GM18508 (cell line): ENCODE data around the gene HS3ST5.
A peak's percentile ranks its signal among the peaks of the same experiment; 100 is the strongest.
"Not testable (repeated sequence)": the region's sequence is repeated elsewhere in the genome, so short reads cannot be mapped to it uniquely, and the experiment has no call there.

Source experiments
- ATAC-seq: cut with Tn5 transposase; IDR thresholded peaks from one replicate; pipeline ENCODE4 v1.9.1; 2021; ENCODE audit warnings: moderate number of reproducible peaks; ENCODE audit not compliant: insufficient read depth, unreplicated experiment

The HS3ST5 gene

GRCh38 chr6:114280239-114280982 lies 62.4 kb downstream of the HS3ST5 start:
- ATAC-seq, result no peak

GRCh38 chr6:114277220-114277619 lies 65.6 kb downstream of the HS3ST5 start:
- ATAC-seq, result no peak

- ATAC-seq, result no peak
These were observed 66.0 kb downstream of the HS3ST5 start for GRCh38 chr6:114276783-114277182.

- ATAC-seq, result no peak
These were observed 68.0 kb downstream of the HS3ST5 start for GRCh38 chr6:114274836-114275235.

- ATAC-seq, result no peak
These were observed 70.2 kb downstream of the HS3ST5 start for GRCh38 chr6:114272582-114272981.

- ATAC-seq, result no peak
These were observed 71.4 kb downstream of the HS3ST5 start for GRCh38 chr6:114271405-114271804.

GRCh38 chr6:114267897-114268296 lies 74.9 kb downstream of the HS3ST5 start:
- ATAC-seq, result peak; percentile 65

GRCh38 chr6:114260810-114261209 lies 82.0 kb downstream of the HS3ST5 start:
- ATAC-seq, result no peak

GRCh38 chr6:114258376-114258775 lies 84.4 kb downstream of the HS3ST5 start:
- no peak for ATAC-seq

- no peak for ATAC-seq
These were observed 89.4 kb downstream of the HS3ST5 start for GRCh38 chr6:114253431-114253830.

- no peak for ATAC-seq
These were observed 93.3 kb downstream of the HS3ST5 start for GRCh38 chr6:114249522-114249921.

- ATAC-seq, result no peak
These were observed 95.7 kb downstream of the HS3ST5 start for GRCh38 chr6:114247101-114247500.

GRCh38 chr6:114240796-114241195 lies 102.0 kb downstream of the HS3ST5 start:
- ATAC-seq, result no peak

- no peak for ATAC-seq
These were observed 114.1 kb downstream of the HS3ST5 start for GRCh38 chr6:114228675-114229074.

GRCh38 chr6:114227944-114228468 lies 114.8 kb downstream of the HS3ST5 start:
- ATAC-seq, result no peak

GRCh38 chr6:114220241-114220640 lies 122.6 kb downstream of the HS3ST5 start:
- ATAC-seq, result no peak

- ATAC-seq, result no peak
These were observed 124.1 kb downstream of the HS3ST5 start for GRCh38 chr6:114218437-114219340.

GRCh38 chr6:114217996-114218395 lies 124.8 kb downstream of the HS3ST5 start:
- ATAC-seq, result not testable (repeated sequence)

GRCh38 chr6:114216789-114217467 lies 125.9 kb downstream of the HS3ST5 start:
- ATAC-seq, result no peak

GRCh38 chr6:114210467-114210866 lies 132.4 kb downstream of the HS3ST5 start:
- no peak for ATAC-seq

- ATAC-seq, result no peak
These were observed 139.4 kb downstream of the HS3ST5 start for GRCh38 chr6:114203460-114203859.
